Brain microvascular endothelial cell (primary cell): ENCODE measurements around the gene ZSWIM1.
"Not testable (repeated sequence)": the region's sequence is repeated elsewhere in the genome, so short reads cannot be mapped to it uniquely, and the experiment has no call there.

Experiments used
- DNase-seq: peaks from one replicate; pipeline ENCODE4 v3.0.0-alpha.2; 2020
- H3K27ac ChIP-seq: fragments of 250-450 bp; sonication (Bioruptor Pico); 2 replicates; pipeline ENCODE4 v1.5.1; 2020; ENCODE audit warnings: mild to moderate bottlenecking, moderate library complexity
- H3K27me3 ChIP-seq: fragments of 250-450 bp; sonication (Bioruptor Pico); replicated peaks from 2 replicates; pipeline ENCODE4 v1.5.1; 2020; ENCODE audit warnings: mild to moderate bottlenecking
- H3K36me3 ChIP-seq: fragments of 250-450 bp; sonication (Bioruptor Pico); replicated peaks from 2 replicates; pipeline ENCODE4 v1.5.1; 2020; ENCODE audit warnings: mild to moderate bottlenecking
- H3K4me3 ChIP-seq: 2 replicates; pipeline ENCODE4 v1.5.1; 2011; ENCODE audit warnings: low read depth, mild to moderate bottlenecking, control low read depth, low read length, moderate library complexity
- CTCF ChIP-seq: IDR thresholded peaks from 2 replicates; pipeline ENCODE4 v1.5.1; 2011; ENCODE audit warnings: low read depth, mild to moderate bottlenecking, moderate library complexity, low read length, control low read depth, inconsistent platforms; ENCODE audit errors: missing control alignments
- in situ Hi-C: cut with HindIII; loops from 2 replicates; pipeline ENCODE4 v1.10.0; 2017; ENCODE audit warnings: low sequenced_read_pairs, low pct_ligation_motif_present

The ZSWIM1 gene

GRCh38 chr20:45924391-45925261, 43.6 kb downstream of the ZSWIM1 start:
- Histone ChIP-seq H3K4me3 (no peak overlapping the region), H3K27ac (no peak overlapping the region), H3K36me3 (no peaks in the 10 kb centered on the region), H3K27me3 (no peaks in the 10 kb centered on the region)
- in situ Hi-C loops, result no loop called here
- peak; percentile 42 for DNase-seq
- no peak for TF ChIP-seq CTCF

DNA sequence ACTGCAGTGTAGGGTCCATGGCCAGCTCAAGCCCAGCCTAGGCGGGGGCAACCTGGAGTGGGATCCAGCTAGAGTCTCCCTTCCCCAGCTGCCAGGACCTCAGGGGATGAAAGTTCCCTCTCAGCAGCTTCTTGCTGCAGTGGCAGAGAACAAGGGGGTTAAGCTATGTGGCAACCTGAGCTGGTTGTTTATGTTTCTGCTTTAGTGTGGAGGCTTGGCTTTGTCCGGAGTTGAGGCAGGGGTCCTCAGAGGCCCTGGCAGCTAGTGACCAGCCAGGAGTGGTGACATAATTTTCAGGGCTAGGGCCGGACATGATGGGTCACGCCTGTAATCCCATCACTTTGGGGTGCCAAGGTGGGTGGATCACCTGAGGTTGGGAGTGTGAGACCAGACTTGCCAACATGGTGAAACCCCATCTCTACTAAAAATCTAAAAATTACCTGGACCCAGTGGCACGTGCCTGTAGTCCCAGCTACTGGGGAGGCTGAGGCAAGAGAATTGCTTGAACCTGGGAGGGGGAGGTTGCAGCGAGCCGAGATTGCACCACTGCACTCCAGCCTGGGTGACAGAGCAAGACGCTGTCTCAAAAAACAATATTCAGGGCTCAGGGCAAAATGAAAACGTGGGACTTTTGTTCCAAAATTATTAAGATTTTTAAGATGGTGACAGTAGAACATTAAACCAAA, 44.9 kb downstream of the ZSWIM1 start:
- no peaks in the 10 kb centered on the region for H3K27me3 ChIP-seq
- H3K4me3 ChIP-seq, result no peak overlapping the region
- no peak overlapping the region for H3K27ac ChIP-seq
- no peak for TF ChIP-seq CTCF
- H3K36me3 ChIP-seq, result no peaks in the 10 kb centered on the region
- no peak for DNase-seq
- in situ Hi-C loops, result no loop called here

DNA sequence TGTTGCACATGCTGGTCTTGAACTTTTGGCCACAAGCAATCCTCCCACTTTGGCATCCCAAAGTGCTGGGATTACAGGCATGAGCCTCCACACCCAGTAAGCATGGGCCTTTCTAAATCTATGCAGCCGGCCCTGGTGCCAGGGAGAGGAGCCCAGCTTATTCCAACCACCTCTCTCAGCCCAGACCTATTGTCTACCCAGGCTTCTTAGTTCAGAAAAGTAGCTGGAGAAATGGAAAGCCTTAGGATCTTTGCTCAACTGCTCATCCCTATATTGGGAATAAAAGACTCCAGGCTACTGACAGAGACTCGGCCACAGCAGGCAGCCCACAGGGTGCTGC, 45.7 kb downstream of the ZSWIM1 start:
- no peaks in the 10 kb centered on the region for H3K36me3 ChIP-seq
- no peak for TF ChIP-seq CTCF
- no peak overlapping the region for H3K4me3 ChIP-seq
- no peak overlapping the region for H3K27ac ChIP-seq
- H3K27me3 ChIP-seq, result no peaks in the 10 kb centered on the region
- DNase-seq, result no peak
- in situ Hi-C loops, result no loop called here

GRCh38 chr20:45927071-45927878, 46.2 kb downstream of the ZSWIM1 start:
- TF ChIP-seq CTCF, result no peak
- DNase-seq, result no peak
- in situ Hi-C loops, result no loop called here
- H3K4me3 ChIP-seq, result no peak overlapping the region
- H3K36me3 ChIP-seq, result no peaks in the 10 kb centered on the region
- H3K27me3 ChIP-seq, result no peaks in the 10 kb centered on the region
- no peak overlapping the region for H3K27ac ChIP-seq

GRCh38 chr20:45931680-45932079, 50.7 kb downstream of the ZSWIM1 start:
- in situ Hi-C loops, DNase-seq, H3K27ac ChIP-seq, H3K27me3 ChIP-seq, H3K4me3 ChIP-seq, H3K36me3 ChIP-seq: not testable (repeated sequence)
